Trophoblast cell (in vitro differentiated cells and primary cell): Measurements from ENCODE around the gene KSR1.

Experiments
- DNase-seq, 2 donors: peaks; one replicate each; pipeline ENCODE4 v3.0.0-alpha.2; 2016
- H2AFZ ChIP-seq: 2 replicates; pipeline ENCODE4 v1.6.1; 2013; ENCODE audit warnings: low read length, moderate library complexity, mild to moderate bottlenecking; ENCODE audit not compliant: insufficient read depth, poor library complexity
- H2AK5ac ChIP-seq: 2 replicates; pipeline ENCODE4 v1.6.1; 2013; ENCODE audit warnings: mild to moderate bottlenecking, low read length
- H2BK120ac ChIP-seq: 2 replicates; pipeline ENCODE4 v1.6.1; 2013; ENCODE audit warnings: low read length, mild to moderate bottlenecking, moderate library complexity; ENCODE audit not compliant: insufficient read depth, poor library complexity
- H2BK12ac ChIP-seq: 2 replicates; pipeline ENCODE4 v1.6.1; 2013; ENCODE audit warnings: mild to moderate bottlenecking, low read length, moderate library complexity
- H2BK5ac ChIP-seq: 2 replicates; pipeline ENCODE4 v1.6.1; 2013; ENCODE audit warnings: low read length, low read depth, moderate library complexity, mild to moderate bottlenecking; ENCODE audit not compliant: poor library complexity
- H3K14ac ChIP-seq: 2 replicates; pipeline ENCODE4 v1.6.1; 2013; ENCODE audit warnings: mild to moderate bottlenecking, low read length
- H3K18ac ChIP-seq: 2 replicates; pipeline ENCODE4 v1.6.1; 2013; ENCODE audit warnings: mild to moderate bottlenecking, low read length
- H3K23ac ChIP-seq: 2 replicates; pipeline ENCODE4 v1.6.1; 2013; ENCODE audit warnings: low read length
- H3K27ac ChIP-seq: 2 replicates; pipeline ENCODE4 v1.5.1; 2013; ENCODE audit warnings: low read depth, mild to moderate bottlenecking, inconsistent platforms, low read length, moderate library complexity
- H3K27me3 ChIP-seq: 2 replicates; pipeline ENCODE4 v1.6.1; 2013; ENCODE audit warnings: inconsistent platforms, mild to moderate bottlenecking, low read length, moderate library complexity; ENCODE audit not compliant: insufficient read depth
- H3K36me3 ChIP-seq, 2 experiments: 1 replicate in 1 of 2; 2 replicates in 1 of 2; pipeline ENCODE4 v1.6.1; 2013; ENCODE audit warnings: low read length in 2 of 2, mild to moderate bottlenecking in 2 of 2, moderate library complexity in 1 of 2; ENCODE audit not compliant: insufficient read depth in 2 of 2, control insufficient read depth in 1 of 2
- H3K4ac ChIP-seq: 2 replicates; pipeline ENCODE4 v1.6.1; 2013; ENCODE audit warnings: low read depth, mild to moderate bottlenecking, low read length, moderate library complexity
- H3K4me1 ChIP-seq, 2 experiments: 1 replicate in 1 of 2; 2 replicates in 1 of 2; pipeline ENCODE4 v1.6.1; 2013; ENCODE audit warnings: low read length in 2 of 2, mild to moderate bottlenecking in 2 of 2, moderate library complexity in 1 of 2; ENCODE audit not compliant: insufficient read depth in 2 of 2, control insufficient read depth in 1 of 2
- H3K4me2 ChIP-seq: 2 replicates; pipeline ENCODE4 v1.6.1; 2013; ENCODE audit warnings: inconsistent platforms, mild to moderate bottlenecking, low read length, moderate library complexity
- H3K4me3 ChIP-seq: 2 replicates; pipeline ENCODE4 v1.5.1; 2013; ENCODE audit warnings: mild to moderate bottlenecking, low read depth, low read length, inconsistent platforms
- H3K79me1 ChIP-seq: one replicate; pipeline ENCODE4 v1.6.1; 2013; ENCODE audit warnings: low read length
- H3K79me2 ChIP-seq: 2 replicates; pipeline ENCODE4 v1.6.1; 2013; ENCODE audit warnings: low read length, mild to moderate bottlenecking; ENCODE audit not compliant: control insufficient read depth, insufficient read depth, poor library complexity
- H3K9ac ChIP-seq: 2 replicates; pipeline ENCODE4 v1.6.1; 2013; ENCODE audit warnings: mild to moderate bottlenecking, low read length
- H3K9me3 ChIP-seq: 2 replicates; pipeline ENCODE4 v1.6.1; 2013; ENCODE audit warnings: low read depth, mild to moderate bottlenecking, control low read depth, inconsistent platforms, low read length; ENCODE audit not compliant: insufficient read depth
- H4K12ac ChIP-seq: 2 replicates; pipeline ENCODE4 v1.6.1; 2013; ENCODE audit warnings: low read depth, mild to moderate bottlenecking, low read length, moderate library complexity
- H4K8ac ChIP-seq: 2 replicates; pipeline ENCODE4 v1.6.1; 2013; ENCODE audit warnings: low read depth, mild to moderate bottlenecking, low read length, moderate library complexity
- H4K91ac ChIP-seq: one replicate; pipeline ENCODE4 v1.6.1; 2013; ENCODE audit warnings: low read depth, mild to moderate bottlenecking, low read length, moderate library complexity
- WGBS: extraction: QIAGEN DNeasy Blood & Tissue Kit; methylation state at CpG from one replicate; pipeline ENCODE4 v1.1.7; 2013; ENCODE audit warnings: missing lambda C conversion rate; ENCODE audit not compliant: insufficient read length, insufficient coverage; ENCODE audit errors: extremely low coverage; 5-methylcytosine and 5-hydroxymethylcytosine counted together

Gene KSR1

GRCh38 chr17:27429666-27430382, 26.4 kb upstream of the KSR1 start:
- Histone ChIP-seq H4K8ac (no peak overlapping the region), H3K4me3 (no peak overlapping the region), H3K4ac (no peak overlapping the region), H3K9me3 (peaks cover 2% of the 10 kb centered on the region), H3K23ac (no peak overlapping the region), H2BK12ac (peak overlapping the region; percentile 10), H3K27me3 (no peaks in the 10 kb centered on the region), H3K27ac (no peak overlapping the region), H3K9ac (no peak overlapping the region), H3K4me2 (no peak overlapping the region), H4K12ac (no peak overlapping the region), H3K4me1 (no peaks in the 10 kb centered on the region), H3K36me3 (no peaks in the 10 kb centered on the region), H2AFZ (no peak overlapping the region), H2AK5ac (no peak overlapping the region), H2BK120ac (no peak overlapping the region), H3K79me1 (no peaks in the 10 kb centered on the region), H2BK5ac (no peak overlapping the region), H4K91ac (no peak overlapping the region), H3K14ac (no peak overlapping the region), H3K79me2 (no peaks in the 10 kb centered on the region), H3K18ac (no peak overlapping the region)
- no CpG with 5 or more reads among the region's 21 CpGs for WGBS
- DNase-seq, result no peak

GRCh38 chr17:27430383-27430840, 25.8 kb upstream of the KSR1 start:
- no peak overlapping the region for H3K27ac ChIP-seq
- H3K36me3 ChIP-seq, result no peaks in the 10 kb centered on the region
- H3K4me3 ChIP-seq, result no peak overlapping the region
- H3K23ac ChIP-seq, result no peak overlapping the region
- peak overlapping the region; percentile 10 for H2BK12ac ChIP-seq
- H3K79me2 ChIP-seq, result no peaks in the 10 kb centered on the region
- no peak for DNase-seq
- H3K79me1 ChIP-seq, result no peaks in the 10 kb centered on the region
- no peak overlapping the region for H4K8ac ChIP-seq
- H2BK120ac ChIP-seq, result no peak overlapping the region
- H3K18ac ChIP-seq, result no peak overlapping the region
- no peak overlapping the region for H2BK5ac ChIP-seq
- no peak overlapping the region for H4K91ac ChIP-seq
- H3K4ac ChIP-seq, result no peak overlapping the region
- no peak overlapping the region for H3K4me2 ChIP-seq
- no peak overlapping the region for H3K9ac ChIP-seq
- no peak overlapping the region for H2AFZ ChIP-seq
- WGBS, result no CpG with 5 or more reads among the region's 7 CpGs
- H3K9me3 ChIP-seq, result peaks cover 2% of the 10 kb centered on the region
- H3K27me3 ChIP-seq, result no peaks in the 10 kb centered on the region
- H3K14ac ChIP-seq, result no peak overlapping the region
- H4K12ac ChIP-seq, result no peak overlapping the region
- H2AK5ac ChIP-seq, result no peak overlapping the region
- H3K4me1 ChIP-seq, result no peaks in the 10 kb centered on the region

GRCh38 chr17:27430882-27431491, 25.3 kb upstream of the KSR1 start:
- Histone ChIP-seq H4K8ac (no peak overlapping the region), H3K36me3 (no peaks in the 10 kb centered on the region), H3K4me2 (no peak overlapping the region), H3K27me3 (no peaks in the 10 kb centered on the region), H3K4me3 (no peak overlapping the region), H2BK12ac (no peak overlapping the region), H3K9ac (no peak overlapping the region), H3K79me1 (no peaks in the 10 kb centered on the region), H4K12ac (no peak overlapping the region), H3K18ac (no peak overlapping the region), H3K14ac (no peak overlapping the region), H4K91ac (no peak overlapping the region), H3K27ac (no peak overlapping the region), H2AK5ac (no peak overlapping the region), H3K4ac (no peak overlapping the region), H3K79me2 (no peaks in the 10 kb centered on the region), H3K4me1 (no peaks in the 10 kb centered on the region), H2AFZ (no peak overlapping the region), H3K23ac (no peak overlapping the region), H2BK5ac (no peak overlapping the region), H3K9me3 (peaks cover 2% of the 10 kb centered on the region), H2BK120ac (no peak overlapping the region)
- DNase-seq, result peak; percentile 20 to 57
- no CpG with 5 or more reads among the region's 10 CpGs for WGBS

- no CpG with 5 or more reads among the region's 8 CpGs for whole genome bisulfite sequencing
Measured at GRCh38 chr17:27433521-27433920, 22.7 kb upstream of the KSR1 start.

More at GRCh38 chr17:27433521-27433920, 22.7 kb upstream of the KSR1 start:
- no peak overlapping the region for H4K91ac ChIP-seq
- H3K14ac ChIP-seq, result no peak overlapping the region
- no peak overlapping the region for H4K8ac ChIP-seq
- H3K4me3 ChIP-seq, result no peak overlapping the region
- H3K36me3 ChIP-seq, result no peaks in the 10 kb centered on the region
- DNase-seq, result no peak
- H3K4me1 ChIP-seq, result no peaks in the 10 kb centered on the region
- no peak overlapping the region for H2BK5ac ChIP-seq
- H2BK12ac ChIP-seq, result no peak overlapping the region
- H3K23ac ChIP-seq, result no peak overlapping the region
- no peak overlapping the region for H3K4ac ChIP-seq
- H3K27ac ChIP-seq, result no peak overlapping the region
- H3K79me2 ChIP-seq, result no peaks in the 10 kb centered on the region
- H3K9ac ChIP-seq, result no peak overlapping the region
- no peaks in the 10 kb centered on the region for H3K27me3 ChIP-seq
- H3K79me1 ChIP-seq, result no peaks in the 10 kb centered on the region
- no peak overlapping the region for H3K4me2 ChIP-seq
- no peak overlapping the region for H4K12ac ChIP-seq
- no peak overlapping the region for H3K18ac ChIP-seq
- no peaks in the 10 kb centered on the region for H3K9me3 ChIP-seq
- no peak overlapping the region for H2BK120ac ChIP-seq
- H2AFZ ChIP-seq, result no peak overlapping the region
- H2AK5ac ChIP-seq, result no peak overlapping the region
